Muscle of leg (tissue), 16 donors: Measurements from ENCODE around the gene MTNR1B. TPM values are rescaled to one million over a fixed set of nuclear protein-coding genes. Genes with fewer than 3 reads are reported as not detected.

ENCODE experiments used
- DNase-seq: peaks from one replicate; pipeline ENCODE4 v3.0.0; 2013
- H3K27ac ChIP-seq: one replicate; pipeline ENCODE4 v1.5.1; 2013; ENCODE audit warnings: mild to moderate bottlenecking, low read length, control low read depth
- H3K27me3 ChIP-seq: one replicate; pipeline ENCODE4 v1.6.1; 2013; ENCODE audit warnings: low read length; ENCODE audit not compliant: control insufficient read depth, insufficient read depth
- H3K36me3 ChIP-seq: one replicate; pipeline ENCODE4 v1.6.1; 2013; ENCODE audit warnings: low read length; ENCODE audit not compliant: control insufficient read depth, insufficient read depth
- H3K4me1 ChIP-seq: one replicate; pipeline ENCODE4 v1.6.1; 2013; ENCODE audit warnings: low read length; ENCODE audit not compliant: control insufficient read depth, insufficient read depth
- H3K4me3 ChIP-seq: one replicate; pipeline ENCODE4 v1.5.1; 2013; ENCODE audit warnings: low read length, control low read depth
- H3K9me3 ChIP-seq: replicated peaks from 2 replicates; pipeline ENCODE4 v1.6.1; 2013; ENCODE audit warnings: low read depth, low read length; ENCODE audit not compliant: control insufficient read depth
- WGBS: methylation state at CpG from one replicate; pipeline ENCODE4 v1.1.5; 2013; ENCODE audit warnings: missing lambda C conversion rate; ENCODE audit not compliant: insufficient coverage; 5-methylcytosine and 5-hydroxymethylcytosine counted together
- long read RNA-seq, 11 donors: transcript quantifications; one replicate each; lab custom pipeline, GENCODE V29; 2026
- polyA plus RNA-seq, 8 donors: library from polyadenylated mRNA; unstranded; fragments of 120-200 nt; gene quantifications; one replicate each; pipeline versions ENCODE4 v1.2.1 to v1.2.3, GENCODE V29; 2013; ENCODE audit warnings: inconsistent platforms in 1 of 8, low replicate concordance in 1 of 8; ENCODE audit not compliant: insufficient read length in 8 of 8, insufficient read depth in 1 of 8
- total RNA-seq: library from RNA; stranded (reverse); fragments of 120-200 nt; gene quantifications from one replicate; pipeline ENCODE4 v1.2.4, GENCODE V29; 2013

MTNR1B gene
- total RNA-seq (not detected), polyA plus RNA-seq (not detected)
- long read RNA-seq, donor 1, result 0 reads
- long read RNA-seq, donor 2, result 0 reads
- long read RNA-seq, donor 3, result 0 reads
- long read RNA-seq, donor 4, result 0 reads
- long read RNA-seq, donor 5, result 0 reads
- long read RNA-seq, donor 6, result 0 reads
- long read RNA-seq, donor 7, result 0 reads
- long read RNA-seq, donor 8, result 0 reads
- long read RNA-seq, donor 9, result 0 reads
- long read RNA-seq, donor 10, result 0 reads
- long read RNA-seq, donor 11, result 0 reads

- Histone ChIP-seq H3K4me1 (peaks cover 6% of the 10 kb centered on the region), H3K4me3 (no peak within 1 kb of the TSS), H3K36me3 (no peaks in the 10 kb centered on the region), H3K9me3 (no peaks in the 10 kb centered on the region), H3K27ac (no peak within 1 kb of the TSS), H3K27me3 (peaks cover 37% of the 10 kb centered on the region)
- WGBS, result 5% methylated on average over 54 of the region's 58 CpGs
- no peak for DNase-seq
Observed at GRCh38 chr11:92969634-92970347, at the start of gene MTNR1B. TSS of gene MTNR1B (plus strand) at chr11:92969651. CDS start at chr11:92969726, 75 bp downstream.

DNA sequence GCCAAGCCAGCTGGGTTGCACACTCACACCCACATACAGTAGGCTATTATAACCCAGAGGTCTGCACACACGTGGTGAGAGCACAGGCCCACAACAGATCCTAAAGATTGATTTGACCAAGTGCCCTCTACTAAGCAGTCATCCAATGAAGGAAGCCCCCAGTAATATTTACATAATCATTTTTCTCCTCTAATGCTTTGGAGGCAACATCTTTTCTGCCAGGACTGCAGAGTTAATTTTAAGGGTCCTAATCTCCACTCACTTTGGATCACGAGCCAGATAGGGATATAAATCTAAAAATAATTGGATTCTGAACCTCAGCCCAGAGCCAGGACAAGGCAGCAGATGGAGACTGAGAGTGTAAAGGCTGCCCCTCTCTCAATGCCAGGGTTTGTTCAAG lies 49.1 kb upstream of the MTNR1B start:
- no peaks in the 10 kb centered on the region for H3K27me3 ChIP-seq
- DNase-seq, result peak; percentile 5
- 0% methylated on average over 1 of the region's 2 CpGs for WGBS

GRCh38 chr11:92922731-92923130 lies 46.7 kb upstream of the MTNR1B start:
- no peaks in the 10 kb centered on the region for H3K4me1 ChIP-seq
- no peak overlapping the region for H3K4me3 ChIP-seq
- WGBS, result no CpG with 5 or more reads among the region's 1 CpG

More for the DNA sequence above, 49.1 kb upstream of the MTNR1B start:
- Histone ChIP-seq H3K36me3 (no peaks in the 10 kb centered on the region), H3K4me1 (no peaks in the 10 kb centered on the region), H3K4me3 (no peak overlapping the region), H3K9me3 (peaks cover 4% of the 10 kb centered on the region), H3K27ac (no peak overlapping the region)

DNA sequence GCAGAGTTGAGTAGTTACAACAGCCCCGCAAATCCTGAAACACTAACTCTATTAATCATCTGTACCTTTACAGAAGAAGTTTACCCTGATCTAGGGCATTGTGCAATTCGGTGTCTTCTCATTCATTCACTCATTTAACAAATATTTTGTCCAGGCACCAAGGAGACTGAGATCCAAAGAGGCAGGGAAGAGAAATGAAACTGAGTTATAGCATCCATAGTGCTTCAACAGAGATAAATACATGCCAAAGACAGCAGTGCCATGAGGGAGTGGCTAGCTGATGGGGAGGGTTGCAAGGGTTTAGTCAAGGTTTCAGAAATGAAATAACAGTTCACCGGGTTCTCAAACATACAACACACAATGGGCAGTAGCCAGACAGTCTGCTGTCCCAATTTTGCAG lies 40.2 kb upstream of the MTNR1B start:
- Histone ChIP-seq H3K27me3 (no peaks in the 10 kb centered on the region), H3K4me3 (no peak overlapping the region), H3K9me3 (peaks cover 6% of the 10 kb centered on the region), H3K4me1 (no peaks in the 10 kb centered on the region), H3K36me3 (no peaks in the 10 kb centered on the region), H3K27ac (no peak overlapping the region)
- no peak for DNase-seq
- WGBS, result no CpG with 5 or more reads among the region's 3 CpGs

More at GRCh38 chr11:92922731-92923130, 46.7 kb upstream of the MTNR1B start:
- DNase-seq, result no peak
- no peaks in the 10 kb centered on the region for H3K27me3 ChIP-seq
- H3K36me3 ChIP-seq, result no peaks in the 10 kb centered on the region
- H3K9me3 ChIP-seq, result peaks cover 6% of the 10 kb centered on the region
- no peak overlapping the region for H3K27ac ChIP-seq

GRCh38 chr11:92929653-92930052 lies 39.8 kb upstream of the MTNR1B start:
- DNase-seq, result no peak
- H3K4me1 ChIP-seq, result no peaks in the 10 kb centered on the region
- H3K4me3 ChIP-seq, result no peak overlapping the region
- no peaks in the 10 kb centered on the region for H3K36me3 ChIP-seq
- H3K27me3 ChIP-seq, result no peaks in the 10 kb centered on the region
- WGBS, result 100% methylated on average over 4 of the region's 11 CpGs
- H3K9me3 ChIP-seq, result peaks cover 6% of the 10 kb centered on the region
- no peak overlapping the region for H3K27ac ChIP-seq

DNA sequence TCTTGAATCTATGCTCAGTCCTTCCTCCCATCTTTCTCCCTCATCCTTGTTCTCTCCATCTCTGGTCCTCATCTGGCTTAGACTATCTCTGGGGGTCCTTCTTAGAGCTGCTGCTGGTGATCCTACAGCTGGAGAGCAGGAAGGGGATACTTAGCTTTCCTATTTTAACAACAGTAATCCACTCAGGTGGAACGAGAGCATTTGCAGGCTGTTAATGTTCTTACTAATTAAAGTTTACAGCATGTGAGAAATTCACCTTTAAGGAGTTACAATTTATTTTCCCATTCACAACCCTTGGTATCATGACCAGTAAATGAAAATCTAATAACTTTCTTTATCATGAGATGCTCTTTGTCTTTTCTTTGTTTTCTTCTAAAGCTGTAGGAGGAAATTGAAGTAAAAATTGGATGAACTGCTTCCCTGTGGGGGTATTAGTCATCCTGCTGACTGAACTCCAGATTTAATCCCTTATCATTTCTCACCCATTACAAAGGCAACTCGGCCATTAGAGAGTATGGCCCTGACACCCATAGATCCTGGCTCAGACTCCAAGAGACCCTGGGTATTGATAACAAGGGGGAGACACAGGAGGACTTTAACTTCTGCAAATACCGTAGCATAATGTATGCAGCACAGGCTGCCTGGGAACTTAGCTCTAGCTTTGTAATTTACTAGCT lies 37.6 kb upstream of the MTNR1B start:
- Histone ChIP-seq H3K36me3 (no peaks in the 10 kb centered on the region), H3K9me3 (no peaks in the 10 kb centered on the region), H3K4me3 (no peak overlapping the region), H3K27ac (no peak overlapping the region), H3K4me1 (no peaks in the 10 kb centered on the region), H3K27me3 (no peaks in the 10 kb centered on the region)
- no peak for DNase-seq
- no CpG with 5 or more reads among the region's 3 CpGs for WGBS

GRCh38 chr11:92939305-92939704 lies 30.1 kb upstream of the MTNR1B start:
- DNase-seq, result no peak
- Histone ChIP-seq H3K9me3 (no peaks in the 10 kb centered on the region), H3K27ac (no peak overlapping the region), H3K36me3 (no peaks in the 10 kb centered on the region), H3K27me3 (no peaks in the 10 kb centered on the region), H3K4me3 (no peak overlapping the region), H3K4me1 (no peaks in the 10 kb centered on the region)
- WGBS, result no CpG with 5 or more reads among the region's 4 CpGs

- H3K4me1 ChIP-seq, result no peaks in the 10 kb centered on the region
- no peak overlapping the region for H3K27ac ChIP-seq
- no peak overlapping the region for H3K4me3 ChIP-seq
- H3K36me3 ChIP-seq, result no peaks in the 10 kb centered on the region
- peak; percentile 38 for DNase-seq
- 20% methylated on average over 1 of the region's 12 CpGs for WGBS
- no peaks in the 10 kb centered on the region for H3K27me3 ChIP-seq
- no peaks in the 10 kb centered on the region for H3K9me3 ChIP-seq
Observed at GRCh38 chr11:92941676-92942571, 27.5 kb upstream of the MTNR1B start.

GRCh38 chr11:92946707-92947106 lies 22.7 kb upstream of the MTNR1B start:
- no peak overlapping the region for H3K27ac ChIP-seq
- H3K4me1 ChIP-seq, result no peaks in the 10 kb centered on the region
- no peak overlapping the region for H3K4me3 ChIP-seq
- WGBS, result 51% methylated on average over 2 of the region's 3 CpGs
- no peaks in the 10 kb centered on the region for H3K27me3 ChIP-seq
- H3K36me3 ChIP-seq, result no peaks in the 10 kb centered on the region
- DNase-seq, result no peak
- H3K9me3 ChIP-seq, result peaks cover 4% of the 10 kb centered on the region
